Activated naive CD4-positive, alpha-beta T cell treated with anti-CD3 and anti-CD28 coated beads, Interleukin-2, amount 50 U/mL, for 16 hours (primary cell): ENCODE results near the gene NIM1K.
"Not testable (repeated sequence)": the region's sequence is repeated elsewhere in the genome, so short reads cannot be mapped to it uniquely, and the experiment has no call there.

Experiments
- DNase-seq: peaks from one replicate; pipeline ENCODE4 v3.0.0-alpha.2; 2020

NIM1K gene

GRCh38 chr5:43287493-43287892, 95.5 kb downstream of the NIM1K start:
- no peak for DNase-seq

DNA sequence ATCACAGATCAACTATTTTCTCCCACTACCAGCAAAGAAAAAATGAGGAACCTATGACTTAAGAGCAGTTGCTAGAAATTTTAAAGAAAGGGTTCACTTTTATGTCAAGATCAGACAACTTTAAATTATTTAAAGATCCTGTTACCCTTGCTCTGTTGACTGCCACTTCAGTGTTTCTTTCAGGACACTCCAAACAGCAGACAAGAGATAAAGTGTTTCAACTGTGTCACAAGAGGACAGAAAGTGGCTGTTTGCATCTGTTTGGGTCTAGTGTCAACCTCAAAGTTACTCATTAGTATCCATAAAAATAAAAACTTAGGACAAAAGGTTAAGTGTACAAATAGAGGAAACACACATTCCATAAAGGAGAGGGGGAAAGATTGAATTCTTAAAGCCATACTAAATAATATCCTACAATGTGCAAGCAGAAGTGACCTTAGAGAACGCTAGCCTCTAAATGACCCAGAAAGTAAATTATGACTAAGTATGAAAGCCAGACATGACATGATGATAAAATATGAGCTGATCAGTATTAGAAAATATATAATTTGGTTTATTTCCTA, 96.3 kb downstream of the NIM1K start:
- no peak for DNase-seq

GRCh38 chr5:43290726-43291125, 98.7 kb downstream of the NIM1K start:
- DNase-seq = no peak

- DNase-seq = no peak
These were observed 102.2 kb downstream of the NIM1K start for GRCh38 chr5:43294226-43294625.

DNA sequence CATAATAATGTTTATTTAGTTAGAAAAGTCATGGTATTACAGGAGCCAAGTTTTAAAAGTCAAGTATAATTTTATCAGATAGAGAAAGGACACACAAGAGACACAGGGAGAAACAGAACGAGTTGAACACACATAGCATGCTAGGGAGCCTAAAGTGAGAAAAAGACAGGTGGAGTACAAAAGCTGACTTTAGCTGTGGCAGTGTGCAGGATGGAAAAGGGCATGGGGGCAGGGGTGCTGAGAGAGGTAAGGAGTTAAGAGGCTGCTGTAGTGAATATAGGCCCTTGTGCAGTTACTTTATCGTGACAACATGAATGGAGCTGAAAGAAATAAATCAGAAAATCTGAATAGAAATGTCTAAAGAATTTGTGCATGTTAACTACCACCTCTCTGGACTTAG, 103.2 kb downstream of the NIM1K start:
- DNase-seq = no peak

DNA sequence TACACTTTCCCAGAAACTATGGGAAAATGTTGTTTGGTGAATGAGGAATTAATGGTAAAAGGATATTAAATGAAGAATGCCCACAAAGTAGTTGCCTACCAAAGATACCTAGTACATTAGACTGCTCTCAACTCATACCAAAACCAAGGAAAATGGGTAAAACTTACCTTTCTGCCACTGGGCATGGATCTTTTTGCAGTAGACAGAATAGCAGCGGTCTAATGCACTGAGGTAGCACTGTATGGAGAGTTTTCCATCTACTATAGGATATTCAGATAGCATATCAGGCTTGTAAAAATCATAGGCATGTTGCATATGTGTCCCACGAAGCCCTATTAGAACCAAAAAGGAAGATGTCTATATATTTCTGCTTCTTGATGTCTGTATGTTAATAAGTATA, 104.8 kb downstream of the NIM1K start:
- DNase-seq = no peak

- no peak for DNase-seq
These were observed 106.4 kb downstream of the NIM1K start for GRCh38 chr5:43298443-43298842.

DNA sequence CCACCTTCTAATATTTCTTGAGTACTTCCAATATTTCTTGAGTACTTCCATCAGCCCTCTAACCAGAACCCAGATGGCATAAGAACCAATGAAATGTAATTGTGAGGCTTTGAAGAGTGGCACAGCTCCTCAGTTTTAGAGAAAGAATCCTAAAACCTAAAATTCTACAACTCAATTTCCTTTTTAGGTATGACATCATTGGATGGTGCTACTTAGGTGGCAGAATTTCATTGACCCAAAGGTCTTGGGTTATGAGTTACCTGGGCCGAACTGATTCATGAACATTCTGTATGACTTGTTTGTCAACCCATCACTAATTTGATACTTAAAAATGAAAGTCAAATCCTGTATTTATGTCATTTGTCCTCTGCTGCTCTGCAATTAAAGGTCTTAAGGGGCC, 108.1 kb downstream of the NIM1K start:
- DNase-seq = no peak

DNA sequence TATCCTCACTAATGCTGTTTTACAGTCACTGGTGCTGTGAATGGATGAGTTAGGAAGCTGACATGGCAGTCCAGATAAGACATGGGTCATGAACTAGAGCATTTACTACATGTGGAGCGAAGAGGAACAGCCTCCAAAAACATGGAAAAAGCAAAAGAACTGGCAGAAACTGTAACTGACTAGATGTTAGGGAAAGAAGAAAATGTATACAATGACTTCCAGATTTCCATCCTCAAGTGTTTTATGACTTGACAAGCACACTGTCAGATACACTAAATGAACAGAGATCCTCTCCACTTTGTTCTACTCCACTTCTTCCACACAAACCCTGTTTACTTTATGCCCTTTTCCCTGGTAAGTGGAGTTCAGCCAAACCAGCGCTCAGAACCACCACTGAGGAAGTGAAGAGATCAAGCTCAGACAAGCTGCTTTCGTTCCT, 109.6 kb downstream of the NIM1K start:
- DNase-seq = no peak

DNA sequence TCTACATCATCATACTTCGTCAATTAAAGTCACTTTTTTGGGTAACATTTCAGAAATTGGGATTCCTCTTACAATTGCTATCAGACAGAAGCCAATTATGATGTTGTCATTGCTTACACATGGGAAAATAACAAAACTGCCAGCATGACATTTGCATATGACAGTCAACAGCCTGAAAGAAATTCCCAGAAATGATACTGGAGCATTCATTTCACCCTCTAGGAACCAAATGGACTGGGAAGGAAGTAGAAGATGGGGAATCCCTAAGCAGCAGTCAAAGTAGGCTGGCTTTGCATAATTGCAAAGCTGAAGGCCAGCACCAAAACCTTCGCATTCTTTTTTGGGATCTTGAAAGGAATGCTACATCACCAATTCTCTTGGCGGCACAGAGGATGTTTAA, 110.5 kb downstream of the NIM1K start:
- DNase-seq = no peak

DNA sequence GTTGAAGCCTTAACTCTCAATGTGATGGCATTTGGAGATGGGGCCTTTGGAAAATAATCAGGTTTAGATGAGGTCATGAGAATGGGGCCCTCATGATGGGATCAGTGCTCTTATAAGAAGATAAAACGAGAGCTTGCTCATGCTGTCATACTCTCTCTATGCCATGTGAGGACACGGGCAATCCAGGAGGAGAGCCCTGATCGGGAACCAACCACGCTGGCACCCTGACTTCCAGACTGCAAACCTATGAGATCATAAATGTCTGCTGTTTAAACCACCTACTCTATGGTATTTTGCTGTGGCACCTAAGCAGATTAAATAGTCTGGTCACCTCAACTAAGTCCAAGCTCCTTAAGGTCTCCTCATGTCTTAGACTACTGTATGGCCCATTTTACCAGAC, 111.2 kb downstream of the NIM1K start:
- DNase-seq = no peak

DNA sequence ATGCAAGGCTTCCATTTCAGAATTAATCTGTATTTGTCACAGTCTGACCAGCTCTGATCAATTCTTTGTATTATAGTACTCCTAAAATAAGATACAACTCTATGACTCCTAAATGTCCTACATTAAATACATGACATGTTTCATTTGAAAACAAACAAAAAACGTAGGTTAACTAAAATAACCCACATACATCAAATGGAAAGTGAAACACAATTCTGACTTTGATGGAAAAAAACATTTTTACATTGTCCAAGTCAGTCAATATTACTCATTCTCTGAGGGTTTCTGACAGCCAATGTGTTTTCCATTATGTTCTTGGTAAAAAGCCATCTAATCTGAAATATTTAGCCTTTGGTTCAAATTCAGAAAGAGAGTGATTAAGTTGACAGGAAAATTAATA, 112.5 kb downstream of the NIM1K start:
- DNase-seq = no peak

DNA sequence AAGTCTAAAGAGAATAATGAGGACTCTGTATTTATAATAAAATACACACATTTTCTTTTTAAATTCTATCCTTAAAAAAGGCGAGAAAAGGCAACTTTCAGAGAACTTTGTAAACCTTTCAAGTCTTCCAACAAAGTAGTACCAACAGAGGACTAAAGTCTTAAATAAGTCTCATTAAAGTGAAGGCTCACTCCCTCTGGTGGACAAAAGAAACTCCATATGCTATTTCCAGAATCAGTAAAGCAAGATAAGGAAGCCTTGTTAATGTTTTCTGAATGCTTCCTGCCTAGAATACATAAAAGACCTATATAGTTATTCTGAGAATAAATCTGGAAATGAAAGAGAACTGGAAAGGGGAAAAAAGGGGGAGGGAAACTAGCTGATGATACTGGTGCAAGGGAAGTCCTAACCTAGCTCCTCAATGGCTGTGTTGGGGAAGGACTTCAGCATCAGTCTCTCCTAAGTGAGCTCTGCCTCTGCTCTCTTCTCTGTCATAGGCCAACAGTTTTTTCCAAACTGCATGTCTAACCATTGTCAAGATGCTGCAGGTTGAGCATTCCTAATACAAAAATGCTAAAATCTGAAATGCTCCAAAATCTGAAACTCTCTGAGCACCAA, 114.0 kb downstream of the NIM1K start:
- no peak for DNase-seq

DNA sequence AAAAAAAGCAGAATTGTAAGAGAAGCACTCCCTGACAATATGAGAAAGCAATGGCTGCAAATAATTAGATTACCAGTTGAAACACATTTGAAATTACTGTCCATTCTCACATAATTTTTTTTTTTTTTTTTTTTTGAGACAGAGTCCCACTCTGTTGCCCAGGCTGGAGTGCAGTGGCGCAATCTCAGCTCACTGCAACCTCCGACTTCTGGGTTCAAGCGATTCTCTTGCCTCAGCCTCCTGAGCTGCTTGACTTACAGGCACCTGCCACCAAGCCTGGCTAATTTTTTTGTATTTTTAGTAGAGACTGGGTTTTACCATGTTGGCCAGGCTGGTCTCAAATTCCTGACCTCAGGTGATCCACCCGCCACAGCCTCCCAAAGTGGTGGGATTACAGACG, 114.9 kb downstream of the NIM1K start:
- DNase-seq = not testable (repeated sequence)

- no peak for DNase-seq
These were observed 117.1 kb downstream of the NIM1K start for GRCh38 chr5:43309122-43309521.

GRCh38 chr5:43309637-43310036, 117.6 kb downstream of the NIM1K start:
- DNase-seq = no peak

DNA sequence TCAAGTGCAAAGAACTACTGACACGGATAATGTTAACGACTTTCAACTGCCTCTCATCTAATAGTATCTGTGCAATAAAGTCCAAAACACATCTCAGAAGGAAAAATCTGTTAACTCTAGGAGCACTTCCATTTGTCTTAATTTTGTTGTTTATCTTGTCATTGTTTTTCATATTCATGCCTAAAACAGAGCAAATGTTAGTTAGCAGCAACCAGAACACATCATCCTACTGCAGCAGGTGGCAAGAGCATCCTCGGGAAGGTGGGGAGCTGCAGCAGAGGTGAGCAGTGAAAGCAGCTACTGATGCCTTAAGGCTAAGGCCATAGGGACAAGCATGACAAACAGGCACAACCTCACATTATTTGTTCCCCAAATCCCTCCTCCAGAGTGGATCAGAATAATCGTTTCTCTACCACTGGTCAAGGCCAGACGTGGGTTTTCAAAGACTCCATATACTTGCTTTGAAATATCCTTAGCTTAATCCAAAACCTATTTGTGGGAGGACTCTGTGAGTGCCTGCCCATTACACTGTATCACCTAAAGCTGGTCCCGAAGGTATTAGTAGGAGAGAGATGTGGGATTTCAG, 120.1 kb downstream of the NIM1K start:
- no peak for DNase-seq

DNA sequence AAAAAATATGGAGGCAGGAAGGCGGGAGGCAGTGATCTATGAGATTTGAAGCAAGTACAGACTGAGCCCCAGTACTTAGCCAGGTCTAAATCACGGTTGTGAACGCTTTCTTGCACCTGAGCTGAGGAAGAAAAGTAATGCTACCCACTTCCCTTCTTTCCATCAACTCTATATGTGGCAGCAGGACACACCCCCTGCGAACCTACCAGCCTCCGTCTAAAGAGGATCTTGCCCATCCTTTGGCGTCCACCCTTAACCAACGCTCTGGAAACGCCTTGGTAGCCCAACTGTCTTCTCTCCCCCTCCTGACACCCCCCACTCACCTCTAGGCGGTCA, 120.6 kb downstream of the NIM1K start:
- DNase-seq = no peak

DNA sequence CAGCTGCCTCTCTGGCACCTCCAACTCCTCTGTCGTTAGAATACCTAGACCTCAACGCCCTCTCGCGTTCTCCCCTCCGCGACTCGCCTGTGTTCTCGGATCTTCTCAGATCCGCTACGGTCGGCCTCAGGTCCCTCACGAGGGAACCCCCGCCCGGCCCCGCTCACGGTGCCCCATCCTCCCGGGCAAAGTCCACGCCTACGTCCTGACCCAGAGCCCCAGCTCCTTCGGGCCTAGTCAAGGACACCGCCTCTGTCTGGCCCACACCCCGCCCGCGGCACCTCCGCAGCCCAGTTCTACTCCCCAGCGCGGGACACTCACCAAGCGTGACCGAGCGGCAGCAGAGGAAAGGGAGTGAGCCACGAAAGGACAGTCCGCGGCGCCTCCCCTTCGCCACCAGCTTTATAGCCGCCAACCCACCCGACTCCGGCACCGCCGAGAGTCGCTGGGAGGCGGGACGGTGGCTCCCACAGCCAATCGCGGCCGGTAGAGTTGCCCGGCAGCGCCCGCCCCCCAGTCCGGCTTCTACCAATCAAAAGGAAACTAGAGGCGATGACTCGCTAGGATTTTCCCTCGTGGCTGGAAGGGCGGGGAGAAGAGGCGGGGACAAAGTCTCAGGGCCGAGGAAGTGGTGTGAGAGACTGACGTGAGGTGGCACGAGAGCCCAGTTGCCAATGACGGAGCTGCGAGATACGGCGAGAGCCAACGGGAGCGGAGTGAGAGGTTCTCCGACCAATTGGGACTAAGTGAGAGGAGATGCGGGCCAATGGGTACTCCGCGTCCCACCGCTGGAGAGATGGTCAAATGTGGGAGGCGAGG, 121.2 kb downstream of the NIM1K start, which contains the start of gene HMGCS1:
TSS of gene HMGCS1 (minus strand) at position 378 of the 819 bp plus-strand sequence. CDS start 14,447 bp downstream, outside the sequence.
- peak; percentile 98 for DNase-seq

DNA sequence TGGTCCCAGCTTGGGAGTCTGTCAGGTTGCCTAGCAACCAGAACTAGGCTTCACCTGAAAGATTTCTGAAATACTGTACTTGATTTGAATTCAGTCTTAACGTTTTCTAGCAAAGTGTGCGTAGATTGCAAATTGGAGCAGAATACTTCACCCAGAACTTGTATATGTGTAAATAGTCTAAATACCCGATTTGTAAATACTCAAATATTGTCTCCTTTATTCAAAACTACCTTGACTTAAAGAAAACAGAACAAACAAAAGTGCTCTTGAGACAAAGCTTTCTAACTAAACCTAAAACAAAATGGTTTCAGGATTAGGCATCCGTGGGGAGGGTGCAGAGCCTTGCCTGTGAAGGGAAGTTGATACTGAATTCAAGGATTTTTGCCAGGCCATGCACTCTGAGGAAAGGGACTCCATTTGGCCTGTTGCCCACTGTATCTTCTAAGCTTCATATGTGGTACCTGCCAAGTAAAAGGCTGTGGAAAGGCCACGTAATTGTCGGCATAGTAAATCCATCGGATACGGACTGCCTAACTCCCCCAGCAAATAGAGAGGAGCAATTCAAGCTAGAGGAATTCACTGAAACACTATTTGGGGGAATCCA, 121.9 kb downstream of the NIM1K start:
- no peak for DNase-seq

DNA sequence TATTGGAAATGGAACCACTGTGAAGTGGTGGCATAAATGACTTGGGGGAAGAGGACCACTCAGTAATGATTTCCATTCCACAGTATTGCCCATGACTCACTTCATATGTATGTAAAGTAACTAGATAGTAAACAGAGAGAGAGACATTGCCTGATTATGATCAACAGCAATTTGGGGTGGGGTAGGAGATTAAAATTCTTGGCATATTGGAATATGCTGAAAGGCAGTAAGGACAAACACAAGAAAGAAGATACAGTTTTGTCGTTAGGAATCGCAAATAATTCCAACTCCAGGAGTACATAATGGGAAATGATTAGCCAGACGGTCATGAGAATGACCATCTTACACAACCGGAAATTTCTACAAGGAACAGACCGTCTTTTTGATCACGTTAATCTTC, 122.7 kb downstream of the NIM1K start:
- no peak for DNase-seq

DNA sequence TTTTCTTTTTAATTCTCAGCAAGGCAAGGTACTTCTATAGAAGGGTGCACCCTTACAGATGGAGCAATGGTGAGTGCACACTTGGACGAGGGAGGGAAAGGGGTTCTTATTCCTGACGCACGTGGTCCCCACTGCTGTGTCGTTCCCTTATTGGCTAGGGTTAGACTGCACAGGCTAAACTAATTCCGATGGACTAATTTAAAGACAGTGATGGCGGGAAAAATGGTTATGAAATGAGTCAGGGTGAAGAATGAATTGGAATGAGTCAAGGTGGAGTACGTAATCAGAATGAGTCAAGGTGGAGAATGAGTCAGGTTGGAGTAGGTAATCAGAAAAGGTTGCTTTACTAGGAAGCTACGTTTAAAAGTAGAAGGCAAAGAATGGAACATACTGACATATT, 123.2 kb downstream of the NIM1K start:
- DNase-seq = peak; percentile 26

DNA sequence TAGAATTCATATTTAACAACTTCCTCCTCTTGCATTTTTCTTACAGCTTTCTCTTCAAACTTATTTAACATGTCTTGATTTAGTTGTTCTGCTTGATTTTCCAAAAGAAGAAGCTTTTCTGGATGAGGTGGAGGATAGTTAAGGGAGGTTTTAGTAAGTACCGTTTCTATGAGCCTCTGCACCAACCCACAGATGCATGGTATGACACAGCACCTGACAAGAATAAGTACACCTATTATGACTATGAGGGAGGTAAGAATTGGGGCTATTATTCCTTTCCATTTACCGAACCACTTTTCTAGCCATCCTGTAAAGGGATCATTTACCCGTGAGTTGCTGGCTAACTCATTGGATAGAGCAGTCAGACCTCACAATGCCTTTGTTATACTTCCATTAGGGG, 123.7 kb downstream of the NIM1K start:
- peak; percentile 42 for DNase-seq

- no peak for DNase-seq
These were observed 124.4 kb downstream of the NIM1K start for GRCh38 chr5:43316421-43316820.
